Measurements from ENCODE around the gene MSH6. TPM values are rescaled to one million over a fixed set of nuclear protein-coding genes. Genes with fewer than 3 reads are reported as not detected.

The MSH6 gene
- total RNA-seq, 2 donors from 2014 or later: 25.7 to 67.4 TPM

DNA sequence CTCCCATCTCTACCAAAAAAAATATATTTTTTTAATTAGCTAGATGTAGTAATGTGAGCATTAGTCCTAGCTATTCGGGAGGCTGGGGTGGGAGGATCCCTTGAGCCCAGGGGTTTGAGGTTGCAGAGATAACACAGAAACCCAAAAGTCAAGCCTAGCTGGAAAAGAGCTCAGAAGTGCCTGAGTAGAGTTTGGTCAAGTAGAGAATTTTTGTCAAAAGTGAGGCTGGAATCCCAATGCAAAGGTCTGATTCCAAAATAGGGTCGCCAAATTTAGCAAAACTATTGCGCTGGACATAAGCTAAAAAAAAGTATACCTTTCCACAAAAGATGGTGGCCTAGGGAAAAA lies 15.5 kb upstream of the MSH6 start:
- H3K27me3 ChIP-seq: no peaks in the 10 kb centered on the region
- no peak for DNase-seq
- no peak overlapping the region for H3K27ac ChIP-seq
- H3K9me3 ChIP-seq: no peaks in the 10 kb centered on the region
- TF ChIP-seq, protein P1, sequence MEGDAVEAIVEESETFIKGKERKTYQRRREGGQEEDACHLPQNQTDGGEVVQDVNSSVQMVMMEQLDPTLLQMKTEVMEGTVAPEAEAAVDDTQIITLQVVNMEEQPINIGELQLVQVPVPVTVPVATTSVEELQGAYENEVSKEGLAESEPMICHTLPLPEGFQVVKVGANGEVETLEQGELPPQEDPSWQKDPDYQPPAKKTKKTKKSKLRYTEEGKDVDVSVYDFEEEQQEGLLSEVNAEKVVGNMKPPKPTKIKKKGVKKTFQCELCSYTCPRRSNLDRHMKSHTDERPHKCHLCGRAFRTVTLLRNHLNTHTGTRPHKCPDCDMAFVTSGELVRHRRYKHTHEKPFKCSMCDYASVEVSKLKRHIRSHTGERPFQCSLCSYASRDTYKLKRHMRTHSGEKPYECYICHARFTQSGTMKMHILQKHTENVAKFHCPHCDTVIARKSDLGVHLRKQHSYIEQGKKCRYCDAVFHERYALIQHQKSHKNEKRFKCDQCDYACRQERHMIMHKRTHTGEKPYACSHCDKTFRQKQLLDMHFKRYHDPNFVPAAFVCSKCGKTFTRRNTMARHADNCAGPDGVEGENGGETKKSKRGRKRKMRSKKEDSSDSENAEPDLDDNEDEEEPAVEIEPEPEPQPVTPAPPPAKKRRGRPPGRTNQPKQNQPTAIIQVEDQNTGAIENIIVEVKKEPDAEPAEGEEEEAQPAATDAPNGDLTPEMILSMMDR (IDR thresholded peaks at IDR 0.05): no peak
- no peaks in the 10 kb centered on the region for H3K4me1 ChIP-seq
- no peak overlapping the region for H3K9ac ChIP-seq (ENCODE audit: low read depth in 2 of 2, low read length in 2 of 2)
- H3K4me3 ChIP-seq: no peak overlapping the region
- intact Hi-C loops (cut with DNase I): loop anchor here (5.0 kb wide), 1 partner anchor 435 kb away; no protein-coding TSS in a partner anchor
- no peaks in the 10 kb centered on the region for H3K36me3 ChIP-seq

DNA sequence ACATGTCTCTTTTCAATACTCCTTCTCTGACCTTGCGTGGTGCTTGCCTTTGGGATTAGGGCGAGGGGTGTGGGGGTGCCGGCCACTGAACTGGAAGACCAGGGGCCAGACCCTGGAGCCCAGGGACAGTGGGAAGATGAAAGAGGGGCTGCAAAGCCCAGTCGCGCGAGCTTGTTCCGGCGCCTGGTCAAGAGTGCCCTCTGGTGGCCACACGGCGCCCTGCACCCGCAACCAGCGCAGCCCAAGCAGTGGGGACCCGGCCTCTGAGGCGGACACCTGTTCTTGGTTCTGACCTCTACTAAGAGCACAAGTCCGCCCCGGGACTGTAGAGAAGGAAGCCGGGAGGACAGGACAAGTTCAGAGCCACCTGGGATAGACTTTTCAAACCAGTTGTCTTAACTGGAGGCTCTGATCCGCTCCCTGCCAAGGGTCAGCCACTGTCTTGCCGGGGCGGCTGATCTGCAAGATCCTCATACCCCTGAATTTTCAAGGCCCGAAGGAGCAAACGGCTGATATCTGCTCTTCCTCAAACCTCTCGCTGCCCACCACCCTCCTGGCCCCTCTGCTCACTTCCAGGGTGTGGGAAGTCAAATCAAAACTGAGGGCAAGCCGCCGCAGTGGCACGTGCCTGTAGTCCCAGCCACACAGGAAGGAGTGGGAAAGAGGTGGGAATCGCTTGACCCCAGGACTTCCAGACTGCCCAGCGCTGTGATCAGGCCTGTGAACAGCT lies 14.9 kb upstream of the MSH6 start:
- TF ChIP-seq, protein P1 (IDR thresholded peaks at IDR 0.05): peak; percentile 99
- intact Hi-C loops (cut with DNase I): loop anchor here (2.0 to 5.0 kb wide), 2 partner anchors 331 to 436 kb away; no protein-coding TSS in a partner anchor

GRCh38 chr2:47769318-47769717 lies 13.6 kb upstream of the MSH6 start:
- H3K9ac ChIP-seq (ENCODE audit: low read depth in 2 of 2, low read length in 2 of 2): no peak overlapping the region
- no peak overlapping the region for H3K4me3 ChIP-seq
- TF ChIP-seq, protein P1 (IDR thresholded peaks at IDR 0.05): no peak
- no peak overlapping the region for H3K27ac ChIP-seq
- H3K27me3 ChIP-seq: no peaks in the 10 kb centered on the region
- no peaks in the 10 kb centered on the region for H3K9me3 ChIP-seq
- no peaks in the 10 kb centered on the region for H3K4me1 ChIP-seq
- no peaks in the 10 kb centered on the region for H3K36me3 ChIP-seq
- intact Hi-C loops (cut with DNase I): loop anchor here (2.0 to 5.0 kb wide), 2 partner anchors 333 to 437 kb away; no protein-coding TSS in a partner anchor
- DNase-seq: no peak

More for the DNA sequence above, 14.9 kb upstream of the MSH6 start:
- Histone ChIP-seq H3K9ac (ENCODE audit: low read depth in 2 of 2, low read length in 2 of 2) (no peak overlapping the region), H3K27me3 (no peaks in the 10 kb centered on the region), H3K9me3 (no peaks in the 10 kb centered on the region), H3K4me1 (no peaks in the 10 kb centered on the region), H3K4me3 (no peak overlapping the region), H3K27ac (no peak overlapping the region), H3K36me3 (no peaks in the 10 kb centered on the region)
- peak; percentile 54 for DNase-seq

DNA sequence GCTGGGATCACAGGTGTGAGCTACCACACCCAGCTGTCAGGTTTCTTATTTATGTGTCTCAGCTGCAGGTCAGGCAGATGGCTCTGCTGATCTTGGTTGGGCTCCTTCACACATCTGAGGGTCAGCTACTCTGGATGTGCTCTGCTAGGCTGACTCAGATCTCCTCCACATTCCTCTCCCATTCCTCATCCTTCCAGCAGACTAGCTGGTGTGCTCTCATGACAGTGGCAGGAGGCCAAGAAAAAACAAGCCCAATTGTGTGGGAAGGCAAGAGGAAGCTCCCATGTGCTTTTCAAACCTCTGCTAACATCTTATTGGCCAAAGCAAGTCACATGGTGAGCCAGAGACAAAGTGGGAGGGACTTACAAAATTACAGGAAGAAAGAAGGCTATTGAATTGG lies 11.7 kb upstream of the MSH6 start:
- H3K27me3 ChIP-seq: no peaks in the 10 kb centered on the region
- no peak for DNase-seq
- intact Hi-C loops (cut with DNase I): no loop called here
- H3K9ac ChIP-seq (ENCODE audit: low read depth in 2 of 2, low read length in 2 of 2): no peak overlapping the region
- H3K36me3 ChIP-seq: no peaks in the 10 kb centered on the region
- TF ChIP-seq, protein P1 (IDR thresholded peaks at IDR 0.05): no peak
- no peak overlapping the region for H3K27ac ChIP-seq
- H3K4me1 ChIP-seq: no peaks in the 10 kb centered on the region
- H3K9me3 ChIP-seq: no peaks in the 10 kb centered on the region
- H3K4me3 ChIP-seq: no peak overlapping the region

GRCh38 chr2:47772343-47772742 lies 10.6 kb upstream of the MSH6 start:
- no peak for DNase-seq
- Histone ChIP-seq H3K4me1 (no peaks in the 10 kb centered on the region), H3K9ac (ENCODE audit: low read depth in 2 of 2, low read length in 2 of 2) (no peak overlapping the region), H3K36me3 (no peaks in the 10 kb centered on the region), H3K27ac (no peak overlapping the region), H3K27me3 (no peaks in the 10 kb centered on the region), H3K9me3 (no peaks in the 10 kb centered on the region), H3K4me3 (no peak overlapping the region)
- intact Hi-C loops (cut with DNase I): no loop called here
- TF ChIP-seq, protein P1 (IDR thresholded peaks at IDR 0.05): no peak

All from colonic mucosa (tissue), 4 donors.